ENCODE data around the gene ASXL1.

ASXL1 gene

GRCh38 chr20:32453467-32454163 is 95.5 kb downstream of the ASXL1 start:
- no peak for DNase-seq (ENCODE audit: low read depth in 2 of 2)

DNA sequence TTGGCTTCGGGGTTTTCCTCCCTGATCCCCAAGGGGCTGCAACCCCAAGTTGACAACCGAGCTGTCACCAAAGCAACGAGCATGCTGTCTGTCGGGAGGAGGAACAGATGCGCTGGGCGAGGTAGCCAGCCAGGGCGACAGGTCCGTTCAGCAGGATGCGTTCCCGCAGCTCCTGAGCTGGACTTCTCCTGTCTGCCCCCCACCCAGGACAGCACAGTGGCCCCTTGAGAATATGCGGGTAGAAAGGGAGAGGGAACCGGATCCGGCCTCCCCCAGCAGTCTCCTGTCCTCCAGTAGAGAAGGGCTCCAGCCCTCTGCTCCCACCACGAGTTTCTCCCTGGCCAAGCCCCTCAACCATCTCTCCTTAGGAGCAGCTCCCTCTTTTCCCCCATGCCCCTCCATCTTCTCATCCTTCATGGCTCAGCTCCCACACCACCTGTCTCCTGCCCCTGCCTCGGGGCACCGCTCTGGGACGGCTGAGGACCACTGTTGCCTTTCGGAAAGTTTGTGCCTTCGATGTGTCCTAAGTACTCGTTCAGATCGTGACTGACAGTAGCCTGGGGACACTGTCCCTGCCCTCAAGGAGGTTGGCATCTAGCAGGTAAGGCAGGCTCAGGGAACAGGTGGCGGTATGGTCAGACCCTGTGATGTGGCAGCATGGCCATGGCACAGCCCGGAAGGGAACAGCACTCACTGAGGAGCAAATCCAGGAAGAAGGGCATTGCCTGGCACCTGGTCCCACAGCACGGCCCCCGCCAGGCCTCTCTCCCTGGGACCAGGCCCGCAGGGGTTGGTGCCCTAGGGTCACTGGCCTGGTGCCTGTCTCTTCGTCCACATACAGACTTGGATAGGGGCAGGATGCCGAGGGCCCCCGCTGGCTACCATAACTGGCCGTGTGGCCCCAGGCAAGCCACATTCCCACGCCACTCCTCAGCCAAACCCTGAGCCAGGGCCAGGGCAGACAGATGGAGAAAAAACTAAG is 96.3 kb downstream of the ASXL1 start:
- DNase-seq (ENCODE audit: low read depth in 2 of 2): no peak

DNA sequence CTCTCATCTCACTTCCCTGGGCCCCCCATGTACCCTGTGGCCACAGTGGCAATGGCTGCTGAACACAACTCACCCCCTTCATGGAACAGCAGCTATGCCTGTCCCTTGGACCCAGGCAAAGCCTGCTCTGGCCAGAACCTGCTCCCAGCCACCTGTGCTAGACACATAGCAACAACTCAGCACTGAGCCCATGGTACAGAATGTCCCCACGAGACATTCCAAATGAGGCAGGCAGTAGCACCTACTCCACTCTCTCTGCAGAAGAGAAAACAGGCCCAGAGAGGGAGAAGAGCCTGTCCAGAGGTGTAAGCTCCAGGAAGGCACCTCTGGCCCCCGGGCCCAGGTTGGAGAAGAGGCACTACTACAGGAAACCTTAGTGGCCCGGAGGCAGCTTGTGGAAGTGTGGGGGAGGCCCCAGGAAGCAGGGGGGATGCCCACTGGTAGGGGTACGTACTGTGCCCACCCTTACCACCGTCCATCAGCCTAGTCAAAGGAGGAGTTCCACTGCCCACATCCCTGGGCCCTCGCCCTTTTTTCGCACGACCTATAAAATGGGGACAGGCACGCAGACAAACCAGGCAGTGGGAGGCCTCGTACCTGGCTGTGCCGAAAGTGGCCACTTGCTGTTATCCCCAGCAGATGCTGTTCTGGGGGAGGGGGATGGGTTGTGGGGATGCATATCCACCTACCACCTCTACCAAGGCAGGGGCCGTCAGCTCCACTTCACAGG is 97.2 kb downstream of the ASXL1 start:
- DNase-seq (ENCODE audit: low read depth in 2 of 2): no peak

DNA sequence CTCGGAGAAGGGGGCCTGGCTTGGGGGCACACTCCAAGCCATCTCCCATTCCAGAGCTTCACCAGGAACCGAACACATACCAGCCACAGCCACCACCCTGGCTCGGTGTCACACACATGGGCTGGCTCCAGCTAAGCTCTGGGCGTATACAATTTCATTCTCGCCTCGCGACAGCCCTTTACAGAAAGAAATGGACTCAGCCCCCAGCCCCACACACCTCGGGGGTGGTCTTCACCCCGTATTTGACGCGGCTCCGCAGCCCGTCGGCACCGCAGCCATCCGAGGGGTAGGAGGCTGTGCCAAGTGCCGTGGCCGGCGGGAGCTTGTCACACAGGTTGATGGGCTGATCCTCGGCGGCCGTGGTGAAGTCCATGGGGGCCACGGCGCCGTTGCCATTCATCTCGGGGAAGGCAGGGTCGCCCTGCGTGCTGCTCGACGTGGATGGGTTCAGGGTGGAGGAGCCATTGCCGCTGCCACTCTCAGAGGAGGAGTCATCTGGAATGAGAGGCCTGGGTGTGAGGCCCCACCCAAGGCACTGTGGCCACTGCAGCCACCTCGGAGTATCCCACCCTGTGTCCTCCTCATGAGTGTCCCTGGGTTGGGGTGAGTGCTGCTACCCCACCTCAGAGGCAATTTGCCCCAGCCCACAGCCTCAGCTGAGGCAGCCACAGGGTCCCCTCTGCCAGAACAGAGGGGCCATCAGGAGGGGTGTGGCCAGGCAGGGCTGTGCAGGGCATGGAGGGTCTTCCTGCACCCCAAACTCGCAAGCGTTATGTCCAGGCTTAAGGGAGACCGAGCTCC is 98.0 kb downstream of the ASXL1 start:
- no peak for DNase-seq (ENCODE audit: low read depth in 2 of 2)

DNA sequence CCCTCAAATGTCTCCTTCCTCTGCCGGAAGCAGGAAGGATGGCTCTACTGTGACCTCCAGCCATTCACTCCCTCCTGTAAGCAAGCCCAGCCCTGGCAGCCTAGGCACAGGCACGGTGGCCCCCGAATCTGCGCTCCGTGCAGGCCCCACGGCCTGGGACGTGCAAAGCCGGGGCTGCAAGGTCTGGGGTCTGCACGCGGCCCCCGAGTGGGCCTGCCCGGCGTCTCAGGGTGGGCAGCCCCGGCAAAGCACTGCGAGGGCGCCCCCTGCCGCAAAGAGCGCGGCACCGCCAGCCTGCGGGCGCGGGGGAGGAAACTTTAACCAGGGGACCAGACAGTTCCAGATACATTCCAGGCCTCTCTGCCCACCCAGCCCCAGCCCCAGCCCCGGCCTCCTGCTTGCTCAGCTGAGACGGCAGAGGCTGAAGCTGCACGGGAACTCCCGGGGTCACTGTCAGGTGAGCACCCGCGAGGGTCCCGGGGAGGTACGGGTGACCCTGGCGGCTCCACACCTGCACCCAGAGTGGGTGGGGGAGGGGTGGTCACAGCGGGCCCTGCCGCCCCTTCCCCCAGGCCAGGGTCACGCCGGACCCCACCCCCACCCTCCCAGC is 98.8 kb downstream of the ASXL1 start:
- no peak for DNase-seq (ENCODE audit: low read depth in 2 of 2)

DNA sequence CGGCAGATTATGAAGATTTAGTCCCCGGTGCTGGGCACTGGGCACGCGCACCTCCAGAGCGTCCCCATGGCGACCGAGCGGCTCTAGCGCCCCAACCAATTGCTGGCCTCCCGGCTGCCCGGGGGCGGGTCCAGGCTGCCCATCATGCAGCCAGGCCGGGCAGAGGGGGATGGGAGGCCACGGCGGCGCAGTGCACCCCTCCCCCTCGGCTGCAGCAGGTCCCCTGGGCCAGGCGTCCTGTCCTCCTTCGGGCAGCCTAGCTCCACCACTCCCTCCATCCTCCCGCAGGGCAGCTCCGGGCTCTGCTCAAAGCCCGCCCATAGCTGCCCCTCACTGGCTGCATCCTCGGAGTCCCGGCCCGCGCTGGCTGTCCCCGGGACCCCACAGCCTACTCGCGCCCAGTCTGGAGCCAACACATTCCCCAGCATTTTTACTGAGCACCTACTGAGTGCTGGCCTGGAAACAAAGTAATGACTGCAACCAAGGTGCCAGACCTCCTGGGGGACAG is 99.4 kb downstream of the ASXL1 start:
- DNase-seq (ENCODE audit: low read depth in 2 of 2): no peak

DNA sequence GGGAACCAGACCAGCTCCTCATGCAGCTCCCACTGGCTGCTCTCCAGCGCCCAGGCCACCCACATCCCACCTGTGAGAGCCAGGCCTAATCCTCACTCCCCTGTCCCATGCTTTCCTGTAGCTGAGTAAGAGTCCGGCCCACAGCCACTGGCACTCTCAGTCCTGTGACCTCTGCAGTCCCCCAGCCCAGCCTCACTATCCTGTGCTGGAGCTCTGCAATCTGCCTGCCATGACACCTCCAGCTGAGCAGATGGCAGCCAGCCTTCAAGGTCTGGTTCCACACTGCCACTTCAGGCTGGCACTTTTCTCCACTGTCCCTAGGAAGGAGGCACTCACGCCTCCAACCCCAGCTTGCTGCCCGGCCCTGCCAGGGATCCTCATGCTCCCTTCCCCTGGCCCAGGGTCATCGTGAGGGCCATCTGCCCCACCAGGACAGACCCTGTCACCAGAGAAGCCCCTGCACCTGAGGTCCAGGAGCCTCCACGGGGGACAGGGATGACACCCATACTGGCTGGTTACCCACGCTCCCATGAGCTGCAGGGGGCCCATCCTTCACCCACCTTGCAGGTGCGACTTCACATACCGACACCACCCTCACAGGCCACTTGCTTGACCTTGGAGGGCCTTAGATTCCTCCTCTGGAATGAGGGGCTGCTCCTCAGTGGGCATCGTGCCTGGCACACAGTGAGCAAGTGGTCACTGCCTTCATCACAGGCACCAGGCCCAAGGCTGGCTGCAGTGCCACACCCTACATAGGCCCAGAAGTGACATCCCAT is 100.1 kb downstream of the ASXL1 start:
- no peak for DNase-seq (ENCODE audit: low read depth in 2 of 2)

DNA sequence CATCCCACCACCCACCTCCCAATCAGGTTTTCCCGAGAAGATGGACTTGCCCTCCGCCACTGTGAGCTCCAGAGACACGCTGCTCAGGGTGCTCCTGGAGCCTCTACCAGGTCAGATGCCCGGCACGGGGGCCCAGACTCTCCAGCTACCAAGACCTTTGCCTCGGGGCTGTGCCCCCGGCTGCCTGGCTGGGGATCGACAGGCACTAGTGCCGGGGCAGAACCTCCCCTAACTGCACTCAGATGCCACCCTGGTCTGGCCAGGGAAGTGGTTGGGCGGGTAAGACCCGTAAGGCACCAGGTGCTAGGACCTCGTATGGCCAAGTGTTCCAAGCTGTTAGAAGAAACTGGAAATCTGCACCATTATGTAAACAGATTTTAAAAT is 100.7 kb downstream of the ASXL1 start:
- DNase-seq (ENCODE audit: low read depth in 2 of 2): no peak

DNA sequence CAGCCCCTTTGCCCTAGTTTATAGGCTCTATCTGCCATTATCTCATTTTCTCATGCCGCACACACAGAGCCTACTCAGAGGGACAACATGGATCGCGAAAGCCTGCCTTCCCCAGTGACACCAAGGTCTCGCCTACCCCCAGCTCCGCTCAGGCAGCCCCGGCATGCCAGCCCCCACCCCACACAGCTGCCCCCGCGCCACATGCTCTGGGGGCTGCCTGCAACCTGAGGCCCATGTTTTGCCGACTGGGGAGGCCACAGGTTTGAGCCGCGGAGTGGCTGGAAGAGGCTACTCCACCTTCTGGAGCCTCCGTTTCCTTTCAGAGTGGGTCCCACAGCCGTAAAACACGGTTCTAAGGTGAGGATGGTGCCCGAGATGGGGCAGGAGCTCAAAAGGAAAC is 102.1 kb downstream of the ASXL1 start:
- no peak for DNase-seq (ENCODE audit: low read depth in 2 of 2)

DNA sequence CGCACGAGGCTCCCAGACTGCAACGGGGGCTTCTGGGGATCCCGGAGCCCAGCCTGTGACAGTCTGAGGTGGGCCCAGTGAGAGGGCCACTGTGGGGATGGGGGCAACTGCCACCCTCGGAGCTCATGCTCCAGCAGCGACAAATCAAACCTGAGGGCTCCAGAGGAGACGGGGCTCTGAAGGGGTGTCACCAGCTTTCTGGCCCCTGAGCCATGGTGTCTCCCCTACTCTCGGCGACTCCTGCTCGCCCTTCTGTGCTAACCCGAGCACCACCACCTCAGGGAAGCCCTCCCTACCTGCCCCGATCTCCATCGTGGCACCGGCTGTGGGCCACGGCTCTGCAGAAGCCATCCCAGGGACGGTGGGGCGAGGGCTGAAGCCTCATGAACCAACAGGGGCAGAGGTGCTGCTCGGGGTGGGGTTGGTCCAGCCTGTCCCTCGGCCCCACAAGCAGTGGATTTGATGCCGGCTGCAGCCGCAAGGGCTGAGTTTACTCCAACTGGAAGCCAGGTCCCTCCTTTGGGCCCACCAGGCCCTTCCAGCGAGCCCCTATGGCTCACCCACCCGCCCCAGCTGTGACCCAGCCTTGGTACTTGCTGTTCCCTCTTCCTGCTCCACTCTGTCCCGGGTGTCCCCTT is 102.7 kb downstream of the ASXL1 start:
- no peak for DNase-seq (ENCODE audit: low read depth in 2 of 2)

DNA sequence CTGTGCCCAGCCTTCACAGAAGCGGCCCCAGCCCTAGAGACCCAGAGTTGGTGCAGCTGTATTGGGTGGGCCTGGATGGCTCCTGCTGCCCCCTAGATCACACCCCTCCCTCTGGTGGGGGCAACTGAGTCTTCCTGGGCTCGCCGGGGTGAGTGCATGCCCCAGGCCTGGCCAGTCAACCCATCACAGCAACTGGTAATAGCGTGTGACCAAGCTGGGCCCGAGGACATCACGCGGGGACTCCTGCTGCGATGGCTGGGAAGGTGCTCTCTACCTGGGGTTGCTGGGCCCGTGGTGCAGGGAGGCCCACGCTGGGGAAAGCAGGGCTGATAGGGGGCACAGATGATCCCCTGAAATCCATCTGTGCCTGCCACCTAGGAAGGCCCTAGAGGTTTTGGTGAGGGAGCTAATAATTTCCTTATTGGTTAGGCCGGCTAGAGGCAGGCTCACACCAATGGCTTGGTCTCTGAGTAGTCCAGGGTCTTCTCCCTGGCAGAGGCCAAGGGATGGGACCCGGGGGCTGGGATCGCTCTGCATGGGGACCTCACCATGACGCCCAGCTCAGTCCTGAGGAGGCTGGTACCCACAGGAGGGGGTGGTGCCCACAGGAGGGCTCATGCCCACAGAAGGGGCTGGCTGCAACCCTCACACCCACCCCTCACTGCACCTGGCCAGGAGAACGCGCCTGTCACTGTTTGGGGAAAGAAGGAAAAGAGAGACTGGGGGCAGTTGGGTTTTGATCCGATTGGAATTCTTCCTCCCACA is 103.9 kb downstream of the ASXL1 start:
- DNase-seq (ENCODE audit: low read depth in 2 of 2): no peak

DNA sequence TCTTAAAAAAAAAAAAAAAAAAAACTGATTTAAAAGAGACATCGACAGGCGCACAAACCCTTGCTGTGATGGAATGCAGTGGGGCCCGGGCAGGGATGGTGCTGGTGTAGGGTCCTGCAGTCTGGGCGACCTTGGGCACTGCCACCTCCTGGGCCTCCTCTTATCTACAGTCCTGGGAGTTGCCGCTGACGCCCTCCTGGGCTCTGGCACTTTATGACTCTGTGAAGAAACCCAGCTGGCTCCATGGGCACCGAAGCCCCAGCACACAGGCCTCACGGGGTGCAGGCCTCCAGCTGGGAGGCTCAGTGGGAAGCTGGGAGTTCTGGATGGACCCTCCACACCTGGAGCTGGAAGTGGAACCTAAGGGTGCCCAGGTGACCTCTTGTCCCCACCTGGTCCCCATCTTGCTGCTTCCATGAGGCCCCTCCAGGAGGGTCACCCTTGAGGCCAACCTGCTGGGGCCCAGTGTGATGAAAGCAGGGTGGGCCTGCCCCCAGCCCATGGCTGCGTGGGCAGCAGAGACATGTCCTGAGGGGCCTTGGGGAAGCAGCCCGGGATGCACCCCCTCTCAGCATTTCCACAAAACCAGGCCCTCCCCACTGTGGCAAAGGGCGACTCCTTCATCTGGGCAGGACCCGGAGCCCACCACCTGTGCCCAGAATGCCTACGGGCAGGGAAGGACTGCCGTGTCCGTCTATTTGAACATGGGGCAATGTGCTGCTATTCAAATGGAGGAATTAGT is 104.9 kb downstream of the ASXL1 start:
- no peak for DNase-seq (ENCODE audit: low read depth in 2 of 2)

GRCh38 chr20:32463642-32464400 is 105.7 kb downstream of the ASXL1 start:
- DNase-seq (ENCODE audit: low read depth in 2 of 2): no peak

DNA sequence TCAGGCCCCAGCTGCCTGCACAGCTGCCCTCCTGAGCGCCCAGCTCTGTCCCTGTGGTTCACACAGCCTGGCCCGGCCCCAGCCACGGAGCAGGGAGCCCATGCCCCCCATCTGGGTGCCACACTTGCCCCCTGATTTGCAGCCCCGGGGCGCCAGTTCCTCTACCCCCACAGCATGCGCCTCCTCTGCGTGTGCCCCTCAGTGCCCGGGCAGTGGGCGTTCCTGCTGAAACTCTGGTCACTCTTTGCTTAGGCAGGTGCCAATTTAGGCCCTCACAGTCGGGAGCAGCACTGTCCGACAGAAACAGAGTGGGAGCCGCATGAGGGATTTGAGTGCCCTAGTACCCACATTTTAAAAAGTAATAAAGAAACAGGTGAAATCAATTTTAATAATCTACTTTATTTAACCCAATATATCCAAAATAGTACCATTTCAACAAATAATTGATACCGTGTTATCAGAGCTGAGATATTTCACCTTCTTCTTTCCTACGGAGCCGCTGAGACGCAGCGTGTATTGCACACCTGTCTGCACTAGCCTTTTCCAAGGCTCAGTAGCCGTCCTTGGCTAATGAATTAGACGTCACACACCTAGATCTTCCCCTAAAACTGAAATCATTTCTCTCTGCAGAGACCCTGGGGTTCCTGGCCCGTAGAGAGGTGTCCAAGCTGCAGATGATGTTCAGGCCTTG is 106.4 kb downstream of the ASXL1 start:
- DNase-seq (ENCODE audit: low read depth in 2 of 2): no peak

GRCh38 chr20:32465092-32465900 is 107.2 kb downstream of the ASXL1 start:
- no peak for DNase-seq (ENCODE audit: low read depth in 2 of 2)

All from activated CD8-positive, alpha-beta memory T cell treated with anti-CD3 and anti-CD28 coated beads for 4 hours (primary cell).